ENCODE measurements around the gene RHBDD1. TPM values are rescaled to one million over a fixed set of nuclear protein-coding genes. Genes with fewer than 3 reads are reported as not detected.
A peak's percentile ranks its signal among the peaks of the same experiment; 100 is the strongest.

Gene RHBDD1
- polyA plus RNA-seq, 3 donors = 8.1 to 19.5 (median 15.5) TPM

DNA sequence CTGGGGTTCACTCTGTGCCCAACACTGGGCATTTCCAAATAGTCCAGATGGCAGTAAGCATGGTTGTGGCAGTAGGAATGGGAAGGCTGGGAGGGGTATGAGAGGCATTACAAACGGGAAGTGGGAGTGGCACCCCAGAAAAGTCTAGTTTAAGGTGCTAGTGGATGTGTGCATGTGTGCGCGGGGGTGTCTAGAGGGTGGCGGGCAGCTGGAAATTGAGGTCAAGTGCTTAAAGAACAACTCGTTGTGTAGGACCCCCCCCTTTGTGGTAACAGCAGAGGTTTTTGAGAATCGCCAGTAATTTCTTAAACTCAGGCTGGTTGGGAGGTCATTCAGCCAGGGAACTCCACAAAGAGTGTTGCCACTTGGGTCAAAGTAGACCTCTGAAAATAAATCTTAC lies 69.9 kb downstream of the RHBDD1 start:
- Histone ChIP-seq H3K79me2 (ENCODE audit: insufficient read depth, low read length) (no peaks in the 10 kb centered on the region), H3K4me1 (ENCODE audit: control insufficient read depth in 1 of 2, insufficient read depth in 2 of 2, low read length in 2 of 2) (no peaks in the 10 kb centered on the region), H3K4me3 (replicated peaks in 1 of 3; ENCODE audit: low read depth in 2 of 3, low read length in 3 of 3) (no peak overlapping the region), H3K27ac (ENCODE audit: low read depth in 1 of 2, low read length in 2 of 2) (no peak overlapping the region), H3K9me3 (replicated peaks in 1 of 2; ENCODE audit: control insufficient read depth in 1 of 2, insufficient read depth in 1 of 2, low read length in 2 of 2) (no peaks in the 10 kb centered on the region), H4K20me1 (ENCODE audit: insufficient read depth, low read length) (no peaks in the 10 kb centered on the region), H3K27me3 (ENCODE audit: control insufficient read depth in 2 of 2, insufficient read depth in 2 of 2, low read length in 2 of 2) (no peaks in the 10 kb centered on the region), H2AFZ (ENCODE audit: insufficient read depth, low read depth, low read length, poor library complexity, severe bottlenecking) (no peak overlapping the region), H3K4me2 (replicated peaks; ENCODE audit: extremely low read depth, low read length, poor library complexity, severe bottlenecking) (no peak overlapping the region), H3K9ac (ENCODE audit: insufficient read depth, low read length, poor library complexity, severe bottlenecking) (no peak overlapping the region), H3K36me3 (replicated peaks in 1 of 2; ENCODE audit: control insufficient read depth in 1 of 2, insufficient read depth in 2 of 2, low read length in 2 of 2) (peaks cover 0 to 40% of the 10 kb centered on the region in 2 donors)
- 100% methylated on average over 5 of the region's 6 CpGs for WGBS (ENCODE audit: insufficient coverage)
- intact Hi-C loops (cut with micrococcal nuclease) = no loop called here
- H3K27me3 Mint-ChIP-seq (ENCODE audit: low read depth in 3 of 3) = peaks cover 0 to 2% (median 0%) of the 10 kb centered on the region in 3 donors
- peaks cover 11% of the 10 kb centered on the region for H3K4me1 Mint-ChIP-seq
- no peak for DNase-seq
- no peak overlapping the region for H3K4me3 Mint-ChIP-seq
- H3K36me3 Mint-ChIP-seq = peaks cover 9 to 26% of the 10 kb centered on the region in 2 donors
- TF ChIP-seq, protein P1, sequence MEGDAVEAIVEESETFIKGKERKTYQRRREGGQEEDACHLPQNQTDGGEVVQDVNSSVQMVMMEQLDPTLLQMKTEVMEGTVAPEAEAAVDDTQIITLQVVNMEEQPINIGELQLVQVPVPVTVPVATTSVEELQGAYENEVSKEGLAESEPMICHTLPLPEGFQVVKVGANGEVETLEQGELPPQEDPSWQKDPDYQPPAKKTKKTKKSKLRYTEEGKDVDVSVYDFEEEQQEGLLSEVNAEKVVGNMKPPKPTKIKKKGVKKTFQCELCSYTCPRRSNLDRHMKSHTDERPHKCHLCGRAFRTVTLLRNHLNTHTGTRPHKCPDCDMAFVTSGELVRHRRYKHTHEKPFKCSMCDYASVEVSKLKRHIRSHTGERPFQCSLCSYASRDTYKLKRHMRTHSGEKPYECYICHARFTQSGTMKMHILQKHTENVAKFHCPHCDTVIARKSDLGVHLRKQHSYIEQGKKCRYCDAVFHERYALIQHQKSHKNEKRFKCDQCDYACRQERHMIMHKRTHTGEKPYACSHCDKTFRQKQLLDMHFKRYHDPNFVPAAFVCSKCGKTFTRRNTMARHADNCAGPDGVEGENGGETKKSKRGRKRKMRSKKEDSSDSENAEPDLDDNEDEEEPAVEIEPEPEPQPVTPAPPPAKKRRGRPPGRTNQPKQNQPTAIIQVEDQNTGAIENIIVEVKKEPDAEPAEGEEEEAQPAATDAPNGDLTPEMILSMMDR (IDR thresholded peaks at IDR 0.05) = no peak
- H3K27ac Mint-ChIP-seq = peak overlapping the region in 2 of 7 donors; percentile 18 to 66
- peaks cover 0 to 1% (median 0%) of the 10 kb centered on the region in 7 donors for H3K9me3 Mint-ChIP-seq

DNA sequence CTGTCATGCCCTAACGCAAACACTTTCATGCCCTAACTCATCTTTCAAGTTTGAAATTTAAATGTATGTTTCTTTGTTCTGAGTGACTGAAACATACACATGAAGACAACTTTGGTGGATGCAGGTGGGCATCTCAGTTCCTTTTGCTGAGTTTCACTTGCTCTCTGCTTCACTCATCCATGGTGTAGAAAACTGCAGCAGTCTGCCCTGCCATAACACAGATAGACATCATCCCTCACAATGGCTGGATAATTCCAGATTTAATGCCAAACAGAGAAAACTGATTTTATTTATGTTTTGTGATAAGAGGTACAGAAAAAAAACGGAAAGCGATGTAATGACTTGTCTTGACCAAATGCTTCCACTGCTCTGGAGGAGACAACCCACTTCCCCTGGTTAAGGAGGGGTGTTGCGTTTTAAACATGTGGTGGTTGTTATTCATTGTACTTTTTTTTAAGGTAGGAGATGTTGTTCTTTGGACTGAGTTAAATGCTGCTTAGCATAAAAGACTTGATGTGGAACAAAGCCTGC lies 70.4 kb downstream of the RHBDD1 start:
- Histone ChIP-seq H3K4me1 (ENCODE audit: control insufficient read depth in 1 of 2, insufficient read depth in 2 of 2, low read length in 2 of 2) (no peaks in the 10 kb centered on the region), H3K9ac (ENCODE audit: insufficient read depth, low read length, poor library complexity, severe bottlenecking) (no peak overlapping the region), H2AFZ (ENCODE audit: insufficient read depth, low read depth, low read length, poor library complexity, severe bottlenecking) (no peak overlapping the region), H3K4me2 (replicated peaks; ENCODE audit: extremely low read depth, low read length, poor library complexity, severe bottlenecking) (no peak overlapping the region), H3K36me3 (replicated peaks in 1 of 2; ENCODE audit: control insufficient read depth in 1 of 2, insufficient read depth in 2 of 2, low read length in 2 of 2) (peaks cover 0 to 40% of the 10 kb centered on the region in 2 donors), H3K79me2 (ENCODE audit: insufficient read depth, low read length) (no peaks in the 10 kb centered on the region), H4K20me1 (ENCODE audit: insufficient read depth, low read length) (no peaks in the 10 kb centered on the region), H3K9me3 (replicated peaks in 1 of 2; ENCODE audit: control insufficient read depth in 1 of 2, insufficient read depth in 1 of 2, low read length in 2 of 2) (no peaks in the 10 kb centered on the region), H3K27me3 (ENCODE audit: control insufficient read depth in 2 of 2, insufficient read depth in 2 of 2, low read length in 2 of 2) (no peaks in the 10 kb centered on the region), H3K4me3 (replicated peaks in 1 of 3; ENCODE audit: low read depth in 2 of 3, low read length in 3 of 3) (no peak overlapping the region), H3K27ac (ENCODE audit: low read depth in 1 of 2, low read length in 2 of 2) (no peak overlapping the region)
- Mint-ChIP-seq H3K27ac (peak overlapping the region in 1 of 7 donors; percentile 16), H3K9me3 (peaks cover 0 to 1% (median 0%) of the 10 kb centered on the region in 7 donors), H3K36me3 (peaks cover 13 to 28% of the 10 kb centered on the region in 2 donors), H3K27me3 (ENCODE audit: low read depth in 3 of 3) (peaks cover 0 to 2% (median 0%) of the 10 kb centered on the region in 3 donors), H3K4me1 (peaks cover 6% of the 10 kb centered on the region), H3K4me3 (no peak overlapping the region)
- WGBS (ENCODE audit: insufficient coverage) = 90% methylated on average over 2 of the region's 4 CpGs
- intact Hi-C loops (cut with micrococcal nuclease) = no loop called here
- TF ChIP-seq, protein P1 (IDR thresholded peaks at IDR 0.05) = no peak
- DNase-seq = no peak

Data from CD14-positive monocyte (primary cell).